VCaP (cell line): ENCODE results near the gene GCLM.

Experiments
- H3K27ac ChIP-seq: fragments of 450-650 bp; 2 replicates; pipeline ENCODE4 v1.5.1; 2017
- TF ChIP-seq, protein P1 (sequence below): fragments of 450-650 bp; conservative IDR thresholded peaks from 2 replicates; pipeline ENCODE4 v1.5.1; 2017; ENCODE audit warnings: mild to moderate bottlenecking, moderate library complexity

Gene GCLM

DNA sequence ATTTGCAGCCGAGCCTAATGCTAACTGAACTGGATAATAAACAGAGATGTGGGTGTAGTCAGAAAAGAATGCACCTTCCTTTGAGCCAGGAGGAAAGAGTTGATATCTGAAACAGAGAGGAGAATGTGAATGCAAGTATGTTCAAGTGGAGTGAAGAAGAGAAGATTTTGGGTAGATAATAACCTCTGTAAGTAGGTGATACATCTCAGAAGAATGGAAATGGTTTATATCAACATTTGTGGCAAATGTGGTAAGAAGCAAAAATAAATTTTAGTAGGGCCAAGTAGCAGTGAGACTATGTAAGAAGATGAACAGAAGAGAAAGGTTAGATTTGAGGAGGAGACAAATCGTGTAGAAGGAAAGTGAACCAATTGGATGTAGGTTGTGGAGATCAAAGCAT is 28.5 kb downstream of the GCLM start:
- no peak overlapping the region for H3K27ac ChIP-seq
- TF ChIP-seq, protein P1, sequence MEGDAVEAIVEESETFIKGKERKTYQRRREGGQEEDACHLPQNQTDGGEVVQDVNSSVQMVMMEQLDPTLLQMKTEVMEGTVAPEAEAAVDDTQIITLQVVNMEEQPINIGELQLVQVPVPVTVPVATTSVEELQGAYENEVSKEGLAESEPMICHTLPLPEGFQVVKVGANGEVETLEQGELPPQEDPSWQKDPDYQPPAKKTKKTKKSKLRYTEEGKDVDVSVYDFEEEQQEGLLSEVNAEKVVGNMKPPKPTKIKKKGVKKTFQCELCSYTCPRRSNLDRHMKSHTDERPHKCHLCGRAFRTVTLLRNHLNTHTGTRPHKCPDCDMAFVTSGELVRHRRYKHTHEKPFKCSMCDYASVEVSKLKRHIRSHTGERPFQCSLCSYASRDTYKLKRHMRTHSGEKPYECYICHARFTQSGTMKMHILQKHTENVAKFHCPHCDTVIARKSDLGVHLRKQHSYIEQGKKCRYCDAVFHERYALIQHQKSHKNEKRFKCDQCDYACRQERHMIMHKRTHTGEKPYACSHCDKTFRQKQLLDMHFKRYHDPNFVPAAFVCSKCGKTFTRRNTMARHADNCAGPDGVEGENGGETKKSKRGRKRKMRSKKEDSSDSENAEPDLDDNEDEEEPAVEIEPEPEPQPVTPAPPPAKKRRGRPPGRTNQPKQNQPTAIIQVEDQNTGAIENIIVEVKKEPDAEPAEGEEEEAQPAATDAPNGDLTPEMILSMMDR: no peak

DNA sequence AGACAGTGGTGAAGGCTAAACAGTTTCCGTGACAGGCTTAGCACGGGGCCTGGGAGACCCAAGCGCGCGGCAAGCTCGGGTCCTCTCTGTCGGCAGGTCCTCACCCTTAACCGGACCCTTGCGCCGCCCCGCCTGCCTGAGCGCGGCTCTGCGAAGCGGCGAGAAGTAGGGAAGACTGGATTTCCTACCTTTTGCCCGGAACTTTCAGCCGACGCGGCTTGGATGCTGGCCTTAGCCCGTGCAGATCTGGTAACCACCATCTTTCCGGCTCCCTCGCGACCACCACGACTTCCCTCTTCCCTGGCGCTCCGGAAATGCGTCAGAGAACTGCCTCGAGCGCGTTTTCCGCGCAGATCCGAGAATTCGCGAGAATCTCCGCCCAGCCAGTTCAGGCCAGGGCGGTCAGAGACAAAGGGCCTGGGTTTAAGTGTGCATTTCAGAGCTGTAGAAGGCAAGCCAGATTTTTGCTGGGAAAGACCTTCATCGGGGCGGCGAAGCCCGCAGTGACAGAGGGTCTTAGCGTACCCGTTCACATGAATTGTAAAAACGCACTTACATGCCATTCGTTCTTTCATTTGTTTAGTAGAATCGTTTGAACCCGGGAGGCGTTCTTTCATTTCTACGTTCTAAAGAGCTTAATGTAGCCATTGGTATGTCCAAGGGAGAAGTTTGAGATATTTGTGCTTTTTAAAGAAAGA is 30.2 kb downstream of the GCLM start, which contains the start of gene DNTTIP2:
Gene DNTTIP2 (minus strand): TSS at position 318 of the 698 bp plus-strand sequence. CDS start 58 bp downstream, at position 260.
- H3K27ac ChIP-seq: peak within 1 kb of the TSS; percentile 87
- TF ChIP-seq, protein P1: no peak

DNA sequence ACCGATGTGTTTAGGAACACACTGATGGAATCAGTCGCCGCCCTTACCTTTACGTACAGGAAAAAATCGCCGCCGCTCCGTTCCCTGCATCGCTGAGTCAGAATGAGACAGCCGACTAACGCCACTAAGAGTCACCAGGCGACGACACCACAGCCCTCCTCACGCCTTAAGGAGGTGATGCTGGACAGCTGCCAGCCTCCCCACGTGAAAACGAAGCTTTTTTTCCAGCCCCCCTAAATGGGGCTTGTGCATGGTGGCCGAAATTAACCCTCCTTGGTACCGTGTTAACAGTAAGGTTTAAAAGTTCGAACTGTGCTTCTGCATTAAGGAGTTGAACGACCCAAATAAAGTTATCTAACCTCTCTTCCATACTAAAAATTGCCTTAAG is 30.7 kb downstream of the GCLM start:
- TF ChIP-seq, protein P1: no peak
- peak overlapping the region; percentile 87 for H3K27ac ChIP-seq

DNA sequence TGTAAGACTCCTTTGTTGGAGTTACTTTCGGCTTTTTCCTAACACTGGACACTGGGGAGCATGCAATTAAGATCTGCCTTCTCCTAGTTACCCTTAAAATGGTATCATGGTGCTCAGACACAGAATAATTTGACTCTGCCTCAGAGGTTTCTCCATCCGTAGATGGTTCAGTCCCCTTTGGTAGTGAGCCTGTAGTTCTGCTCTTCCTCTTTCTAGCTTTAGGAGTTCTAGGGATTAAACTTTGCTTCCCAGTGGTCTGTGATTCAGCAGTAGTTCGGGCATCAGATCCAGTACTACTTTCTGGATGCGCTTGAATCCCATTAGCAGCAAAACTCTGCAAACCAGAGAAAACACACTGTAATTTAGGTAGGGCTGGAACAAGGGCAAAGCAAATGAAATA is 31.7 kb downstream of the GCLM start:
- H3K27ac ChIP-seq: peak overlapping the region; percentile 87; the same call in 1 of the 2 replicates
- TF ChIP-seq, protein P1: no peak

DNA sequence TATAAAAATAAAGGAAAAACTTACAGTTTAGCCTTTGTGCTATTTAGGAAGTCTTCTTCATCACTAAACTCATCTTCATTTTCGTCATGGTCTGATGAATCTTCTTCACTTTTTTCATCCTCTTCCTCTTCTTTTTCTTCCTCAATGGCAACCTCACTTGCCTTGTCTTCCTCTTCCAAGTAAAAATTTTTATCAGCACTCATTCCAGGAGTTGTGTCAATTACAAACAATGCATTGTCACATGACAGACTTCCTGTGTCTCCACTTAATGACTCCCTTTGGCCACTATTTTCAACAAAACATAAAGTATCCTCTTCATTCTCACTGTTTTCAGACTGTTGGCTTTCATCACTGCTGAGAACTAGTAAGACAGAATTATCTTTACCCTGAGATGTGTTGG is 33.0 kb downstream of the GCLM start:
- TF ChIP-seq, protein P1: no peak
- H3K27ac ChIP-seq: no peak overlapping the region

DNA sequence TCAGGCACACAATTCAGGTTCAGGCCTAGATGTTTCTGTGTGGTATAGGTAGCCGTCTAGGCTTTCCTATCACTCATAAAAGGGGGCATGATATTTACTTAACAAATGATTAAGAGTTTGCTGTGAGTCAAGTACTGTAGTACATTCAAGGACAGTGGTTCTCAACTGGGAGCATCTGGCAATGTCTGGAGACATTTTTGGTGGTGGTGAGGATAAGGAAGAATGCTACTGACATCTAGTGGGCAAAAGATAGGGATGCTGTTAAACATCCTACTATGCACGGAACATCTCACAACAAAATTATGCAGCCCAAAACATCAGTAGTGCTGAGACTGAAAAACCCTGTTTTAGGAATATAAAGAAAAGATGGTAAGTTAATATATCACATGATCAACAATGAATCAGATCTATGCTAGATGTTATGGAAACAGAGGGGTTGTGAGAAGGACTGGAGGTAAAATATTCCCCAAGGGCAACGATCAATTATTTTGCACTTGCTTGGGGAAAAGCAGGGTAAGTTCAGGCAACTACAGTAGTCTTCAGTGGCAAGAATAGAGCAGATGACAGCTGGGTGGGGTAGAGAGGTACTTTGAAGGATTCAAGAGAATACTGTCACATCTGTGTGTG is 35.1 kb downstream of the GCLM start:
- TF ChIP-seq, protein P1: peak; percentile 83

DNA sequence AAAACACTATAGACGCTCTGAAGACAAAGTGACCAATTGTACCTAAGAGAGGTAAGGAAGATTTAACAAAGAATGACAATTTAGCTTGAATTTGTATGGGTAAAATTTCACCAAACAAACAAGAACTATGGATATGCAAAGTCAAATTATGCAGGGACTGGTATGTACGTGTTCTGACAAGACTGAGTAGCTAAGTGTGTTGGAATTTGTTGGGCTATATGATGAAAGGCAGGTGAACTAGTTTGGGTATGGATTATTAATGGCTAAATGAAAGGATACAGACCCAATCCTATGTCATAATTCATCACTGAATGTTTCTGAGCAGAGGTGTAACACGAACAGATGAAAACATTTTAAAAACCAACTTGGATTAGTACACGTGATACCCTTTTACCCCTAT is 37.9 kb downstream of the GCLM start:
- no peak overlapping the region for H3K27ac ChIP-seq
- TF ChIP-seq, protein P1: no peak

More for the DNA sequence above, 35.1 kb downstream of the GCLM start:
- H3K27ac ChIP-seq: no peak overlapping the region
